GM06990 (cell line): ENCODE results near the gene PRM2.

ENCODE experiments used
- DNase-seq: peaks from one replicate; pipeline ENCODE4 v3.0.0-alpha.2; 2011; ENCODE audit not compliant: insufficient read length; ENCODE audit errors: extremely low read depth
- H3K27me3 ChIP-seq: replicated peaks from 2 replicates; pipeline ENCODE4 v1.6.0; 2011; ENCODE audit warnings: low read length; ENCODE audit not compliant: control insufficient read depth, insufficient read depth
- H3K36me3 ChIP-seq: 2 replicates; pipeline ENCODE4 v1.5.1; 2011; ENCODE audit warnings: low read length; ENCODE audit not compliant: control insufficient read depth, insufficient read depth
- H3K4me3 ChIP-seq: replicated peaks from 2 replicates; pipeline ENCODE4 v1.5.1; 2011; ENCODE audit warnings: low read depth, mild to moderate bottlenecking, control low read depth, low read length
- CTCF ChIP-seq: IDR thresholded peaks from 2 replicates; pipeline ENCODE4 v1.5.1; 2011; ENCODE audit warnings: low read length, control low read depth, mild to moderate bottlenecking, inconsistent platforms; ENCODE audit not compliant: insufficient read depth, poor library complexity, severe bottlenecking

The PRM2 gene

DNA sequence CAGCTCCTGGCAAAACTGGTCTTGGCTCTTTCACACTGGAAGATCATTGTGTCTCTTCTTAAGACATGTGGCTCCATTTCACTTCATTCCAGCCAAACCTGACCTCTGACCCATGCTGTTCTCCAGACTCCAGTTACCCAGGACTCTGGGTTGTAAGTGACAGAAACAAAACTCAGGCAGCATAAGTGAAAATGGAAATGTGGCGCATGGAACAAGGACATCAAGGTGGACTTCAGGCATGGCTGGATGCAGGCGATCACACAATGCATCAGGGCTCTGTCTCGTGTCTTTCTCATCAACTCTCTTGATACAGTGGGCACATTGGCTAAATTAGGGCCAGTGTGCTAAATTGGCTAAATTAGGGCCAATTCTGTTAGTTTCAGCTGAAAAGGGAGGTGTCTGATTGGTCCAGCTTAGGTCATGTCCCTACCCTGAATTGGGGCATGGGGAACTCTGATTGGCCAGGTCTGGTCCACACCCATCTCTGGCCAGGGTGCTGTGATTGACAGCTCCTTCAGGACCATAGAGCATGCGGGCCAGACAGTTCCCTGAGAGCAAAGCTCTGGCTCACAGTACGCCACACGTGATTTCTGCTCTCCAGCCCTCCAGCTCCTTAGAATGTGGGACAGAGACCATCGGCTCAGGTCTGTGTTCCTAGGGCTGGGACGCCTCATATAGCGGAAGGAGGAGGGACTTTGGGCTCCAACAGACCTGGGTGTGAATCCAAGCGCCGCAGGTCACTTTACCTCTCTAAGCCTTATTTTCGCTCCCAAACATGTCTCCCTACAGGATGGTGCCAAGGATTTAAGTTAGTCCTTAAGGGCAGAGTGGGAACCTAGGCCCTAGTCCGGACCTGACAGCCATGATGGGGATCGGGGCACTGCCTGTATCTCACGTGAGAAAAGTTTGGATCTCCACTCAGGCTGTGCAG, 37.7 kb downstream of the PRM2 start:
- DNase-seq: no peak
- H3K36me3 ChIP-seq: no peaks in the 10 kb centered on the region
- no peaks in the 10 kb centered on the region for H3K27me3 ChIP-seq
- no peak overlapping the region for H3K4me3 ChIP-seq
- TF ChIP-seq CTCF: no peak

- H3K4me3 ChIP-seq: no peak overlapping the region
- no peaks in the 10 kb centered on the region for H3K36me3 ChIP-seq
- H3K27me3 ChIP-seq: no peaks in the 10 kb centered on the region
- DNase-seq: no peak
- no peak for TF ChIP-seq CTCF
Measured at GRCh38 chr16:11236461-11237254, 39.6 kb downstream of the PRM2 start.

DNA sequence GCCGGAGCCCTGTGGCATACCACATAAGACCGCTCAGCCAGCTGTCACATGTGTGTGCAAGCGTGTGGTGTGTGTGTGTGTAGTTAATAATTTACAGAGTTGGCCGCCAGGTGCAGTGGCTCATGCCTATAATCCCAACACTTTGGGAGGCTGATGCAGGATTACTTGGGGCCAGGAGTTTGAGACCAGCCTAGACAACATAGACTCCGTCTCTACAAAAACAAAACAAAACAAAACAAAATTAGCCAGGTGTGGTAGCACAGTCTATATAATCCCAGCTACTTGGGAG, 40.6 kb downstream of the PRM2 start:
- Histone ChIP-seq H3K36me3 (no peaks in the 10 kb centered on the region), H3K27me3 (no peaks in the 10 kb centered on the region), H3K4me3 (no peak overlapping the region)
- no peak for DNase-seq
- no peak for TF ChIP-seq CTCF

DNA sequence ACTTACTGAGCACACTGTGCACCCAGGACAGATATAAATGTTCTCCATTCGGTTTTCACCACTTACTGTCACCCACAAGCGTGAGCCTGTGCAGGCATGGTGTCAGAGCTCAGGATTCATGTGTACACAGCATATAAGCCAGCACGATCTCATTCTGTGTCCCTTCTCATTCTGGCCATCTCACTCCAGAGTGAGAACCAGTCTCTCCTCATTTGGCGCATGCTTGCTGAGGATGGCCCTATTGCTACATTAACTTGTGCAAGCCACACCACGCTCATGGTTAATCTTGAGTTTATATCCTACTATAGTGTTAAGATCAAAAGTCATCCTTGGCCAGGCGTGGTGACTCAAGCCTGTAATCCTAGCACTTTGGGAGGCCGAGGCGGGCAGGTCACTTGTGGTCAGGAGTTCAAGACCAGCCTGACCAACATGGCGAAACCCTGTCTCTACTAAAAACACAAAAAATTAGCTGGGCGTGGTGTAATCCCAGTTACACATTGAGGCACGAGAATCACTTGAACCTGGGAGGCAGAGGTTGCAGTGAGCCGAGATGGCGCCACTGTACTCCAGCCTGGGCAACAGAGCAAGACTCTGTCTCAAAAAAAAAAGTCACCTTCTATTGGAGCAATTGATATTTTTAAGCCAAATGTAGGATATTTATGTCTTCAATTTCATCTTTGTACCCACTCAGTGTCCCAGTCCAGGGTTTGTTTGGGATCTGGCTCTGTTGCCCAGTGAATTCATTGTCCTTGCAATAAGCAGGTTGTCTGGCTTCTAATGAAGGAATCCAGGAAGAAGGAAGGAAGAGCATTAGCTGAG, 41.2 kb downstream of the PRM2 start:
- Histone ChIP-seq H3K27me3 (no peaks in the 10 kb centered on the region), H3K36me3 (no peaks in the 10 kb centered on the region), H3K4me3 (no peak overlapping the region)
- TF ChIP-seq CTCF: no peak
- no peak for DNase-seq

DNA sequence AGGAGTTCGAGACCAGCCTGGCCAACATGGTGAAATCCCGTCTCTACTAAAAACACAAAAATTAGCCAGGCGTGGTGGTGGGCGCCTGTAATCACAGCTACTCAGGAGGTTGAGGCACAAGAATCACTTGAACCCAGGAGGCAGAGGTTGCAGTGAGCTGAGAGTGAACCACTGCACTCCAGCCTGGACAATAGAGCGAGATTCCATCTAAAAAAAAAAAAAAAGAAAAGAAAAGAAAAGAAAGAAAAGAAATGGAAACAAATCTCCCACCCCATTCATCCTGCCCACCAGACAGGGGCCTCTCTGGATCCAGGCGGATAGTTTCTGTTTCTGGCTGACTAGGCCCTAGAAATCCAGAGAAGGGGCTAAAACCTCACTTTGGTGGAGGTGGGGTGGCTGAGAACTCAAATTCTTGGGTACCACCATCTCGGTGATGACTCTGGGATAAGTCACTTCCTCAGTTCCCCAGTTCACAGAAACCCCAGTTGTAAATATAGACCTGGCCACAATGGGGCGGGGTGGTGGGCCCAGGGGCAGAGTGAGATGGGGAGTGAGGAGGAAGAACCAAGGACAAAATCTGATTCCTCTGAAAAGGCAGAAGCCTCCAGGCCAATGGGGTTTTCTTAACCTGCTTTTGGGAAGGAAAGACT, 42.4 kb downstream of the PRM2 start:
- TF ChIP-seq CTCF: peak; percentile 11
- no peak for DNase-seq
- Histone ChIP-seq H3K27me3 (no peaks in the 10 kb centered on the region), H3K4me3 (no peak overlapping the region), H3K36me3 (no peaks in the 10 kb centered on the region)
